HCT116 (cell line): ENCODE data around the gene XKR7. TPM values are rescaled to one million over a fixed set of nuclear protein-coding genes. Genes with fewer than 3 reads are reported as not detected.

ENCODE experiments used
- ATAC-seq: fragments of 200-7000 bp; cut with Tn5 transposase; 2 replicates; pipeline ENCODE4 v1.9.1; 2020; ENCODE audit warnings: mild to moderate bottlenecking, moderate library complexity
- BruUV-seq: library from RNA; stranded (reverse); fragments of 400-500 nt; replicated peaks from 2 replicates; lab custom pipeline; 2021; lab: Mats Ljungman, UMichigan
- CTCF ChIA-PET: fragments of 300-600 bp; sonication (Branson Sonifier 250); formaldehyde crosslinking; loops from one replicate; lab custom pipeline; 2021; ENCODE audit warnings: antibody characterized with exemption; lab: Charles Lee
- POLR2A ChIA-PET: fragments of 300-600, 350-600 bp; sonication (Branson Sonifier 250); formaldehyde crosslinking; loops from one replicate; lab custom pipeline; 2021; ENCODE audit warnings: antibody characterized with exemption; lab: Charles Lee
- RAD21 ChIA-PET, 2 experiments: fragments of 300-600 bp; sonication (Branson Sonifier 250); formaldehyde crosslinking; loops; one replicate each; lab custom pipeline; 2023; ENCODE audit warnings: low total read pairs in 2 of 2; ENCODE audit not compliant: uncharacterized antibody in 2 of 2, unreplicated experiment in 2 of 2, low non-redundant PET in 1 of 2; lab: Charles Lee
- DNase-seq: peaks from one replicate; pipeline ENCODE4 v3.0.0-alpha.2; 2010; ENCODE audit warnings: low read depth, low spot score
- H2AFZ ChIP-seq: fragments of 200-600 bp; shearing (Covaris generic), sonication (generic); 2 replicates; pipeline ENCODE4 v1.6.1; 2017; ENCODE audit warnings: low read depth, mixed run types, mixed read lengths, antibody characterized with exemption, low read length; ENCODE audit not compliant: poor library complexity, severe bottlenecking
- H3K27ac ChIP-seq: 2 replicates; pipeline ENCODE4 v1.5.1; 2012; ENCODE audit warnings: low read depth, low read length
- H3K27me3 ChIP-seq: fragments of 200-600 bp; sonication (generic); 2 replicates; pipeline ENCODE4 v1.6.1; 2016; ENCODE audit warnings: mixed run types, low read length, mixed read lengths; ENCODE audit not compliant: insufficient read depth
- H3K36me3 ChIP-seq, 2 experiments: fragments of 200-500 bp in 1 of 2; fragments of 200-600 bp in 1 of 2; sonication (Bioruptor generic) in 1 of 2; sonication (generic) in 1 of 2; 2 replicates each; pipeline versions ENCODE4 v1.5.1 to v1.6.1; 2014 to 2016; ENCODE audit warnings: low read length in 2 of 2, inconsistent platforms in 1 of 2, mixed read lengths in 1 of 2, mixed run types in 1 of 2; ENCODE audit not compliant: insufficient read depth in 2 of 2, control insufficient read depth in 1 of 2
- H3K4me1 ChIP-seq, 2 experiments: fragments of 200-600 bp in 1 of 2; sonication (generic) in 1 of 2; 2 replicates each; pipeline versions ENCODE4 v1.5.1 to v1.6.1; 2012 to 2017; ENCODE audit warnings: low read length in 2 of 2, inconsistent platforms in 1 of 2, mild to moderate bottlenecking in 1 of 2, mixed read lengths in 1 of 2, mixed run types in 1 of 2, moderate library complexity in 1 of 2; ENCODE audit not compliant: insufficient read depth in 2 of 2, control insufficient read depth in 1 of 2
- H3K4me2 ChIP-seq: fragments of 200-600 bp; sonication (generic); 2 replicates; pipeline ENCODE4 v1.6.1; 2017; ENCODE audit warnings: mixed run types, low read length, mixed read lengths
- H3K4me3 ChIP-seq, 2 experiments: fragments of 200-600 bp in 1 of 2; sonication (generic) in 1 of 2; replicated peaks in 1 of 2; 2 replicates each; pipeline ENCODE4 v1.5.1; 2011 to 2016; ENCODE audit warnings: low read length in 2 of 2, control low read depth in 1 of 2, low read depth in 1 of 2, mild to moderate bottlenecking in 1 of 2, mixed read lengths in 1 of 2, mixed run types in 1 of 2
- H3K79me2 ChIP-seq: fragments of 200-600 bp; sonication (generic); 2 replicates; pipeline ENCODE4 v1.6.1; 2017; ENCODE audit warnings: mild to moderate bottlenecking, mixed run types, low read length, moderate library complexity, mixed read lengths; ENCODE audit not compliant: insufficient read depth
- H3K9ac ChIP-seq: fragments of 200-600 bp; sonication (generic); 2 replicates; pipeline ENCODE4 v1.6.1; 2016; ENCODE audit warnings: low read length, mixed read lengths
- H3K9me2 ChIP-seq: fragments of 200-600 bp; sonication (generic), shearing (Covaris generic); 2 replicates; pipeline ENCODE4 v1.6.1; 2017; ENCODE audit warnings: mixed run types, mild to moderate bottlenecking, moderate library complexity; ENCODE audit not compliant: insufficient read depth
- H3K9me3 ChIP-seq, 2 experiments: fragments of 200-500 bp in 1 of 2; fragments of 200-600 bp in 1 of 2; sonication (Bioruptor generic) in 1 of 2; sonication (generic) in 1 of 2; 2 replicates each; pipeline ENCODE4 v1.6.1; 2014 to 2017; ENCODE audit warnings: low read length in 2 of 2, mixed read lengths in 2 of 2, inconsistent platforms in 1 of 2, low read depth in 1 of 2, mild to moderate bottlenecking in 1 of 2, mixed run types in 1 of 2, moderate library complexity in 1 of 2; ENCODE audit not compliant: control insufficient read depth in 1 of 2, insufficient read depth in 1 of 2
- H4K20me1 ChIP-seq: fragments of 200-600 bp; sonication (generic), shearing (Covaris generic); 2 replicates; pipeline ENCODE4 v1.6.1; 2017; ENCODE audit warnings: mixed run types, mild to moderate bottlenecking, moderate library complexity; ENCODE audit not compliant: insufficient read depth
- CEBPB ChIP-seq: IDR thresholded peaks from 2 replicates; pipeline ENCODE4 v1.6.1; 2012; ENCODE audit warnings: low read depth
- EGR1 ChIP-seq: IDR thresholded peaks from 2 replicates; pipeline ENCODE4 v1.6.1; 2012; ENCODE audit warnings: low read depth
- ELF1 ChIP-seq: IDR thresholded peaks from 2 replicates; pipeline ENCODE4 v1.6.1; 2012; ENCODE audit warnings: low read depth, borderline replicate concordance
- JUND ChIP-seq: IDR thresholded peaks from 2 replicates; pipeline ENCODE4 v1.6.1; 2012
- POLR2A ChIP-seq: IDR thresholded peaks from 2 replicates; pipeline ENCODE4 v1.7.0; 2011; ENCODE audit warnings: borderline replicate concordance; ENCODE audit not compliant: insufficient read depth, insufficient read length; ENCODE audit errors: extremely low read depth
- RAD21 ChIP-seq: IDR thresholded peaks from 2 replicates; pipeline ENCODE4 v1.6.1; 2012; ENCODE audit warnings: low read depth, mild to moderate bottlenecking
- SIN3A ChIP-seq: IDR thresholded peaks from 2 replicates; pipeline ENCODE4 v1.6.1; 2012; ENCODE audit warnings: low read depth
- ZNF274 ChIP-seq: fragments of 200-500 bp; sonication (Bioruptor generic); IDR thresholded peaks from 2 replicates; pipeline ENCODE4 v1.6.1; 2014; ENCODE audit warnings: mild to moderate bottlenecking, low read depth, low read length, inconsistent platforms
- intact Hi-C: fragments of 100-400 bp; cut with micrococcal nuclease; formaldehyde crosslinking; loops from 2 replicates; pipeline ENCODE4 v1.10.0; 2022
- total RNA-seq: library from RNA; stranded (reverse); gene quantifications from one replicate; pipeline ENCODE4 v1.2.1, GENCODE V29; 2021; ENCODE audit not compliant: unreplicated experiment
- TF ChIP-seq, protein P1 (sequence below): IDR thresholded peaks from 2 replicates; pipeline ENCODE4 v1.6.1; 2011; ENCODE audit warnings: mild to moderate bottlenecking, low read length, moderate library complexity; ENCODE audit not compliant: insufficient replicate concordance; ENCODE audit errors: extremely low read depth
- TF ChIP-seq, protein P2 (sequence below): IDR thresholded peaks from 2 replicates; pipeline ENCODE4 v1.6.1; 2012

Gene XKR7
- total RNA-seq, 1 experiment from 2014 or later, result not detected

DNA sequence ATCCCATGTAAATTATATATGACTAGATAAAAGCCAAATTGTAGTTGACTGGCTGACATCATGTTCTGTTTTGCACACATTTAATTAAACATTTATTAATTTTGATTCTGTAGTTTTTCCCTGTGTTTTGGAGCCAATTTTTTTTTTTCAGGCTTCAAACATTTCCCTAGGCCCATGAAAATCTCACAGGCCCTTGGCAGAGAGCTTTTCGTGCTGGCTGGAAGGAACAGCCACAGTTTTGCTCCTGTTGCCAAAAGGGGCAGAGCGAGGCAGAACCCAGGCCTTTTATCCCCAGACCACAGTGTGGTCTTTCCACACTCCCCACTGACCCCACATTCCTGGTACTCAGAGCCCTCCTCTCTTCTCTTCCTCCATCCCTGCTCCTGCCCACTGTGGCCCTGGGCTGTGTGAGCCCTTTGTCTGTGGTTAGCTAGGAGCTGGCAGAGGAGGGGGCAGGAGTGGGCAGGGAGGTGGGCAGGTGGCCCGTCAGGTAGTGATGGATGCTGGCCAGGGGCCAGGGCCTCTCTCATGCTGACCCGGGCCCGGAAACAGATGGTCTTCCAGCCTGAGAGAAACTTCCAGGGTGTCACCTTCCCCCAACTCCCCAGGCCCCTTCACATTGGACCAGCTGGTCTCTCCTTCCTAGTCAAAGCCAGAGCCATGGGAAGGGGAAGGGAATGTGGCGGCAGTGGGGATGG is 22.8 kb downstream of the XKR7 start:
- TF ChIP-seq, protein P1, sequence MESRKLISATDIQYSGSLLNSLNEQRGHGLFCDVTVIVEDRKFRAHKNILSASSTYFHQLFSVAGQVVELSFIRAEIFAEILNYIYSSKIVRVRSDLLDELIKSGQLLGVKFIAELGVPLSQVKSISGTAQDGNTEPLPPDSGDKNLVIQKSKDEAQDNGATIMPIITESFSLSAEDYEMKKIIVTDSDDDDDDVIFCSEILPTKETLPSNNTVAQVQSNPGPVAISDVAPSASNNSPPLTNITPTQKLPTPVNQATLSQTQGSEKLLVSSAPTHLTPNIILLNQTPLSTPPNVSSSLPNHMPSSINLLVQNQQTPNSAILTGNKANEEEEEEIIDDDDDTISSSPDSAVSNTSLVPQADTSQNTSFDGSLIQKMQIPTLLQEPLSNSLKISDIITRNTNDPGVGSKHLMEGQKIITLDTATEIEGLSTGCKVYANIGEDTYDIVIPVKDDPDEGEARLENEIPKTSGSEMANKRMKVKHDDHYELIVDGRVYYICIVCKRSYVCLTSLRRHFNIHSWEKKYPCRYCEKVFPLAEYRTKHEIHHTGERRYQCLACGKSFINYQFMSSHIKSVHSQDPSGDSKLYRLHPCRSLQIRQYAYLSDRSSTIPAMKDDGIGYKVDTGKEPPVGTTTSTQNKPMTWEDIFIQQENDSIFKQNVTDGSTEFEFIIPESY, result no peak
- TF ChIP-seq ELF1 (no peak), CEBPB (no peak), POLR2A (no peak), RAD21 (no peak), ZNF274 (no peak), SIN3A (no peak), EGR1 (no peak), JUND (no peak)
- TF ChIP-seq, protein P2, sequence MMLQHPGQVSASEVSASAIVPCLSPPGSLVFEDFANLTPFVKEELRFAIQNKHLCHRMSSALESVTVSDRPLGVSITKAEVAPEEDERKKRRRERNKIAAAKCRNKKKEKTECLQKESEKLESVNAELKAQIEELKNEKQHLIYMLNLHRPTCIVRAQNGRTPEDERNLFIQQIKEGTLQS, result no peak
- Histone ChIP-seq H3K9ac (no peak overlapping the region), H3K36me3 (no peaks in the 10 kb centered on the region), H3K9me2 (no peaks in the 10 kb centered on the region), H4K20me1 (no peaks in the 10 kb centered on the region), H3K4me2 (no peak overlapping the region), H3K27me3 (peaks cover 24% of the 10 kb centered on the region; the same call in 1 of the 2 replicates), H2AFZ (no peak overlapping the region), H3K79me2 (no peaks in the 10 kb centered on the region), H3K4me1 (no peaks in the 10 kb centered on the region), H3K9me3 (no peaks in the 10 kb centered on the region), H3K4me3 (no peak overlapping the region), H3K27ac (no peak overlapping the region)
- BruUV-seq, result no TSS peak
- ChIA-PET POLR2A (interaction anchor here (0.7 kb wide), 1 partner anchor 133 kb away, joined by 3 read pairs; no protein-coding TSS in a partner anchor), CTCF (no interaction called here), RAD21 (no interaction called here)
- DNase-seq (no peak), ATAC-seq (no peak)
- intact Hi-C loops, result no loop called here
